Common myeloid progenitor, CD34-positive (primary cell): ENCODE data around the gene TBX5. TPM values are rescaled to one million over a fixed set of nuclear protein-coding genes. Genes with fewer than 3 reads are reported as not detected.

ENCODE experiments used
- CTCF ChIA-PET: fragments of 350-600 bp; sonication (Branson Sonifier 250); formaldehyde crosslinking; loops from one replicate; lab custom pipeline; 2021; ENCODE audit warnings: antibody characterized with exemption; lab: Charles Lee
- POLR2A ChIA-PET: fragments of 350-600 bp; sonication (Branson Sonifier 250); formaldehyde crosslinking; loops from one replicate; lab custom pipeline; 2021; ENCODE audit warnings: antibody characterized with exemption; lab: Charles Lee
- DNase-seq, 3 donors: peaks; one replicate each; pipeline versions ENCODE4 v3.0.0 to v3.0.0-alpha.2; 2013
- H3K27ac ChIP-seq, 2 experiments: 1 replicate in 1 of 2; 2 replicates in 1 of 2; pipeline ENCODE4 v1.7.0; 2013; ENCODE audit warnings: inconsistent platforms in 2 of 2, low read length in 2 of 2, mild to moderate bottlenecking in 2 of 2, low read depth in 1 of 2, moderate library complexity in 1 of 2; ENCODE audit not compliant: severe bottlenecking in 2 of 2, insufficient read depth in 1 of 2, poor library complexity in 1 of 2
- H3K27me3 ChIP-seq, 5 experiments: replicated peaks in 2 of 5; 1 replicate in 3 of 5; 2 replicates in 2 of 5; pipeline versions ENCODE4 v1.6.1 to v1.7.0; 2013; ENCODE audit warnings: low read length in 4 of 5, mild to moderate bottlenecking in 2 of 5, moderate library complexity in 2 of 5, inconsistent platforms in 1 of 5; ENCODE audit not compliant: insufficient read depth in 5 of 5, control insufficient read depth in 4 of 5
- H3K36me3 ChIP-seq, 4 experiments: 1 replicate in 2 of 4; 2 replicates in 2 of 4; pipeline versions ENCODE4 v1.6.1 to v1.7.0; 2013; ENCODE audit warnings: low read length in 3 of 4, control low read depth in 1 of 4, mild to moderate bottlenecking in 1 of 4; ENCODE audit not compliant: control insufficient read depth in 4 of 4, insufficient read depth in 4 of 4
- H3K4me1 ChIP-seq, 4 experiments: 1 replicate in 3 of 4; 2 replicates in 1 of 4; pipeline versions ENCODE4 v1.6.1 to v1.7.1; 2013; ENCODE audit warnings: low read length in 3 of 4, mild to moderate bottlenecking in 3 of 4, control low read depth in 1 of 4, inconsistent platforms in 1 of 4, moderate library complexity in 1 of 4; ENCODE audit not compliant: control insufficient read depth in 4 of 4, insufficient read depth in 4 of 4; ENCODE audit errors: control extremely low read depth in 1 of 4
- H3K4me3 ChIP-seq, 7 experiments: 1 replicate in 4 of 7; 2 replicates in 3 of 7; pipeline versions ENCODE4 v1.5.1 to v1.7.0; 2013; ENCODE audit warnings: mild to moderate bottlenecking in 7 of 7, low read length in 6 of 7, moderate library complexity in 6 of 7, inconsistent platforms in 2 of 7, low read depth in 2 of 7, control low read depth in 1 of 7; ENCODE audit not compliant: insufficient read depth in 4 of 7, control insufficient read depth in 1 of 7; ENCODE audit errors: extremely low read depth in 1 of 7
- H3K9me3 ChIP-seq, 5 experiments: 1 replicate in 4 of 5; 2 replicates in 1 of 5; pipeline versions ENCODE4 v1.6.1 to v1.7.1; 2013; ENCODE audit warnings: low read length in 4 of 5, mild to moderate bottlenecking in 2 of 5, inconsistent platforms in 1 of 5, low read depth in 1 of 5, moderate library complexity in 1 of 5; ENCODE audit not compliant: control insufficient read depth in 4 of 5, insufficient read depth in 2 of 5; ENCODE audit errors: control extremely low read depth in 1 of 5
- WGBS: methylation state at CpG from one replicate; pipeline ENCODE4 v1.1.5; 2013; ENCODE audit not compliant: insufficient coverage; 5-methylcytosine and 5-hydroxymethylcytosine counted together
- polyA plus RNA-seq: library from polyadenylated mRNA; unstranded; fragments of 120-200 nt; gene quantifications from one replicate; pipeline ENCODE4 v1.2.1, GENCODE V29; 2013

The TBX5 gene
- polyA plus RNA-seq: not detected

DNA sequence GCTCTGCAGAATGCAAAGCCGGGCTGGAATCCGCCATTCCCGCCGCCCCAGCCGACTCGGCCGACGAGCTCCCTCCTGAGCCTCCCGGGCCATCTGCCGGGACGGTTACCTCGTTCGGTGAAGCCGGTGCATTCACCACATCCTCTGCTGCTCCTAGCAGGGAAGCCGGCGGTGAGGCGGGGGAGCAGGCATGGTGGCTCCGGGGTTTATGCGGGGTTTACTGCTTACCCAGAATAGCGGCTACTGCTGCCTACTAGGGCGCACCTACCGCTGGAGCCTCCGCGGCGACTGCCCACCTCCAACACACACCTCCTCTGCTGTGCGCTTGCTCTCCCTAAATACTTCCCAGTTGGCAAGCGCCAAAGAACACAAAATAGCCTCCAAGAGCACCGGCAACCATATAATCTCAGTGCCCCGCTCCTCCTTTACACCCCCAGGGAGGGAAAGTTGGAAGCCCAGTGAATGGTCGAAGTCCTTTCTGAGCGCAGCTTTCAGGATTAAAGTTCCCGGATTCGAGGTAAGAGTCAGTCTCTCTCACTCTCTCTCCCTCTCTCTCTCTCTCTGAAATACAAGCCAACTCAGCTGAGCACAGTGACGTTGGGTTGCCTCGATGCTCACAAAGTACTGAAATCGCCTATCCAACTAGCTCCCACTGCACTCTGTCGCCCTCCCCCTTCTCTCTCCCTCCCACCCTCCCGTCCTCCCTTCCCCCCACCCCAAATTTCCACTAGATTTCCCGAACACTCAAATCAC lies at the start of gene TBX5:
TSS of gene TBX5 (minus strand) at position 626 of the 753 bp plus-strand sequence. CDS start 2,246 bp downstream, outside the sequence.
- POLR2A ChIA-PET: no interaction called here
- H3K27ac ChIP-seq: no peak within 1 kb of the TSS
- H3K4me1 ChIP-seq: peaks cover 0 to 13% (median 5%) of the 10 kb centered on the region in 4 experiments
- under 1% methylated on average over 29 of the region's 39 CpGs for WGBS
- no peak within 1 kb of the TSS for H3K4me3 ChIP-seq
- H3K9me3 ChIP-seq: peaks cover 0 to 9% (median 0%) of the 10 kb centered on the region in 5 experiments
- peaks cover 23 to 100% (median 63%) of the 10 kb centered on the region in 5 experiments for H3K27me3 ChIP-seq
- CTCF ChIA-PET: no interaction called here
- H3K36me3 ChIP-seq: no peaks in the 10 kb centered on the region
- no peak for DNase-seq

DNA sequence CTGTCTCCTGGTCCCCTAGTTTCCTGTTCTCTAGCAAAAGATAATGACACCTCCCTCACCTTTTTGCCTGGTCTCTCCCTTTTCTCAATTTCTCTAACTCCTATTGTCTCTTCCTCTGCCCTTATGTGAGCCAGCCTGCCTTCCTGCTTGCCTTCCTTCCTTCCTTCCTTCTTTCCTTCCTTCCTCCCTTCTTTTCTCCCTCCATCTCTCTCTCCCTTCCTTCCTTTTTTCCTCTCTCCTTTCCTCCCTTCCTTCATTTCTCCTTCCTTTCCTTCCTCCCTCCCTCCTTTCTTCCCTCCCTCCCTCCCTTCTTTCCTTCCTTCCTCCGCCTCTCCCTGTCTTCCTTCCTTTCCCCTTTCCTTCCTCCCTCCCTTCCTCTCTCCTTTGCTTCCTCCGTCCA lies 45.7 kb upstream of the TBX5 start:
- Histone ChIP-seq H3K9me3 (no peaks in the 10 kb centered on the region), H3K4me3 (no peak overlapping the region), H3K27ac (no peak overlapping the region), H3K36me3 (no peaks in the 10 kb centered on the region), H3K4me1 (no peaks in the 10 kb centered on the region), H3K27me3 (peaks cover 14 to 76% (median 37%) of the 10 kb centered on the region in 5 experiments)
- ChIA-PET POLR2A (no interaction called here), CTCF (no interaction called here)
- 9% methylated on average over 2 of the region's 2 CpGs for WGBS
- DNase-seq: no peak

DNA sequence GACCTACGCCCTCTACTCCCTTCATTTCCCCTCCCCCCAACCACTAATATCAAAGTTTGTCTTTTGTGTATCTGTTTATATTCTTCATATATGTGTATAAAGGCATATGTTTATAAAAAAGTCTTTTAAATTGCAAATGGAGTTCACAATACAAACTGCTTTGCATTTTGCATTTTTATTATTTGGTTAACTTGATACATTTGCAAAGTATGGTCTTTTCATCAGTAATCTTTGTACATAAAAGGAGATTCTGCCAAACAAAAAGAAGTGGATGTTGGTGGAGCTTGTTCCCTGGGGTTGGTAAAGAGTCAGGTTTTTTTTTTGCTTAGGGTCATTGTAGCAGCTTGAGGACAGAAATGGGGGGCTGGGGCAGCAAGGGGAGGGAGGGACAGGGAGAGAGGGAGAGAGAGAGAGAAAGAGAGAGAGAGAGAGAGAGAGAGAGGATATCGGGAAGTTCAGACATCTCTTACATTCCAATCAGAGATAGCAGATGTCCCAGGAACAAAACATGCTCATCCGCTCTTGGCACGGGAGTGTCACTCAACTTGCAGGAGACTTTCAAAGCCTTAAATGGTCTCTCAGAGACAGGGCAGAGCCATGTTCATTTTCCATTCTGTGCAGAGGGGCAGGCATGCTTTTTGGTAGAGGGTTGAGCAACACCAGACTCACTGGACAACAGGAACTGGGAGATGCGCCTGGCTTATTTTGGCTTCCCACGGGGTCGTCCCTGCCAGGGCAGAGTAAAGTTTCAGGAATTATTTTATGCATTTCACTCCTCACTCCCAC lies 44.8 kb upstream of the TBX5 start:
- WGBS: 6% methylated on average over 5 of the region's 7 CpGs
- no peak overlapping the region for H3K4me3 ChIP-seq
- no peaks in the 10 kb centered on the region for H3K36me3 ChIP-seq
- no peak overlapping the region for H3K27ac ChIP-seq
- ChIA-PET CTCF (no interaction called here), POLR2A (no interaction called here)
- peaks cover 21 to 85% (median 44%) of the 10 kb centered on the region in 5 experiments for H3K27me3 ChIP-seq
- H3K9me3 ChIP-seq: no peaks in the 10 kb centered on the region
- DNase-seq: no peak
- no peaks in the 10 kb centered on the region for H3K4me1 ChIP-seq

DNA sequence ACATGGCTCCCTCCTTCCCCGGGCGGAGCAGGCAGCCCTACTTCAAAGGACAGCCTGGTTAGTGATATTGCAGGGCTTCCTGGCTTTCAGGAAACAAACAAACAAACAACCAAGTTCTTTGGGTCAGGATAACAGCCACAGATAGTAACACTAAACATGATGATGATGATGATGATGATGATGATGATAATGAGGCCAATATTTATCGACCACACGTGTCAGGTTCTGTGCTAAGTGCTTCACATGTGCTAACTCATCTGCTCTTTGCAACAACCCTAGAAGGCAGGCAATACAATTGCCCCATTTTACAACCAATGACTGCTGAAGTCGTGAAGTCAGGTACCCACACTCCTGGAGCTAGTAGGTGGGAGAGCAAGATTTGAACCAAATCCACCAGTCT lies 44.1 kb upstream of the TBX5 start:
- no peaks in the 10 kb centered on the region for H3K9me3 ChIP-seq
- no peak overlapping the region for H3K4me3 ChIP-seq
- H3K27ac ChIP-seq: no peak overlapping the region
- ChIA-PET CTCF (no interaction called here), POLR2A (no interaction called here)
- peaks cover 21 to 90% (median 45%) of the 10 kb centered on the region in 5 experiments for H3K27me3 ChIP-seq
- no peak for DNase-seq
- no peaks in the 10 kb centered on the region for H3K4me1 ChIP-seq
- H3K36me3 ChIP-seq: no peaks in the 10 kb centered on the region
- WGBS: no CpG with 5 or more reads among the region's 5 CpGs

DNA sequence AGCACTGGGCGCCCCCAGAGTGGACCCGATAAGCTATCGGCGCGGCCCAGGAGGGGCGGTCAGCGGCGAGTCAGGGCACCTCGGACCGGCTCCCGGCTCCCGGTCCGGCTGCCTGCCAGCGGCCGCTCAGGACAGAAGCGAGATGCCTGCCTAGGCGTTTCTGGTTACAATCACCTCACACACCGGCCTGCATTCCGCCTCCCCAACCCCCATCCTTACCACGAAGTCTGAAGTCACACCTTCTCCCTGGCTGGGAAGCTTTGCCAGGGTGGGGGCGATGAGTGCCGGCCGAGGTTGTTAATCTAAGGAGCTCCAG lies 42.6 kb upstream of the TBX5 start:
- H3K27me3 ChIP-seq: peaks cover 22 to 94% (median 56%) of the 10 kb centered on the region in 5 experiments
- ChIA-PET POLR2A (no interaction called here), CTCF (no interaction called here)
- no peak overlapping the region for H3K27ac ChIP-seq
- H3K4me1 ChIP-seq: no peaks in the 10 kb centered on the region
- H3K36me3 ChIP-seq: no peaks in the 10 kb centered on the region
- H3K4me3 ChIP-seq: no peak overlapping the region
- WGBS: 2% methylated on average over 19 of the region's 23 CpGs
- no peaks in the 10 kb centered on the region for H3K9me3 ChIP-seq
- DNase-seq: no peak

DNA sequence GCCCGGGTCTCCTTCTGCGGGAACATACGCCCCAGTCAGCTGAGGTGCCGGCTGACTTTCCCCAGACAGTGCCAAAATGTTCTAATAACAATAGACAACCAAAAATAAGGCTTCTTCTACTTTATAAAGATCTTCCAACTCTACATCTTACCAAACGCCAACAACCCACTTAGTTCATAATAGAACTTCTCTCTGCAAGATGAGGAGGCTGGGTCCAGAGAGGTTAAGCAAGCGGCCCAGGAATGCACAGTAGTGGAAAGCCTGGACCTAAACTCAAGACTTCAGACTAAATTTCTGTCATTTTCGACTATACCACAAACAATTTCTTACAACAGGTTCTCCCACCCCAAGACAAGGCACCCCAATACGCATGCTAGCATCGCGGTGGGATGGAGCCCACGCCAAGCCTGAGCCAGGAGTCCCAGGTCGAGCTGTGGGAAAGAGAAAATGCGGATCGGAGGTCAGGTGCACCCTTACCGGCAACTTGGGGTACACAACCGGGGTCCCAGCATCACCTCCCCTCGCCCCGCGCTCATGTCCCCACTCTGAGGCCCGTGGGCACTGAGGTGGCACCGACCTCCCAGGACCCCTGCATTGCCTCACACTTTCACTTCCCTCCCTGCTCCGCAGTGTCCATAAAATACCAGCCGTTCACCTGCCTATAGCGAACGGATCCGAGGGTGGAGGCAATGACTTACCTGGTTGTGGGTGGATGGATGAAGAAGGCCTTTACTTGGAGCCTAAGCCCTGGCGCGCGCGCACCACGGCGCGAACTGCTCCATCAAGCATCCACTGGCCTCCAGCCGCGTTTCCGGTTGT lies 42.1 kb upstream of the TBX5 start:
- no peaks in the 10 kb centered on the region for H3K36me3 ChIP-seq
- ChIA-PET CTCF (no interaction called here), POLR2A (no interaction called here)
- 8% methylated on average over 18 of the region's 36 CpGs for WGBS
- H3K4me3 ChIP-seq: no peak overlapping the region
- no peak for DNase-seq
- H3K9me3 ChIP-seq: no peaks in the 10 kb centered on the region
- peaks cover 26 to 99% (median 56%) of the 10 kb centered on the region in 5 experiments for H3K27me3 ChIP-seq
- no peaks in the 10 kb centered on the region for H3K4me1 ChIP-seq
- H3K27ac ChIP-seq: no peak overlapping the region
